ENCODE data around the gene COMMD3. TPM values are rescaled to one million over a fixed set of nuclear protein-coding genes. Genes with fewer than 3 reads are reported as not detected.
A peak's percentile ranks its signal among the peaks of the same experiment; 100 is the strongest.

Gene COMMD3
- total RNA-seq, 1 experiment from 2014 or later = 43.5 TPM

DNA sequence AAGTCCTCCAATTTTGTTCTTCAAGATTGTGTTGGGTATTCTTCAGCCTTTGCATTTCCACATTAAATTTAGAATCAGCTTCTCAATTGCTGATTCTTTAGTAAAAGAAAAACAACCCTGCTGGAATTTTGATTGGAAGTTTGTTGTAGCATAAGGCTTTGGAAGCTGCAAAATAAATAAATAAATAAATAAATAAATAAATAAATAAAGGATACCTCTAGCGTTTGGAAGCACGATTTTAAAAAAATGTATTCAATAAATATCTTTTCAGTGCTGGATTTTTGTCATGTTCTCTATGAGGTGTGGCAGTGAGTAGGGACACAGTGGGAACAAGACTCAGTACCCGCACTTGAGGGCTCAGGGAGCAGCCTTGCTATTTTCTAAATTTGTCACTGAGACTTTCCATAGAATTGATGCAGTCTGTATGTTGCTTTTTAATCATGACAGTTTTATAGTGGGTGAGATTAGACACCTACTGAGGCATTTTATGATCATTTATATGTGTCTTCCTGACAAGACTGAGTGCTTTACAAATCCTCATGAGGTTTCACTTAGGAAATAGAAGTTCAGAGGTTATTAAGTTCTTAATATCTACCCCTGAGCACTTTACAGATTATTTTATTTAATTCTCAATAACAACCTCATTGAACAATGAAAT lies 22.3 kb upstream of the COMMD3 start:
- intact Hi-C loops (cut with micrococcal nuclease; ENCODE audit: unreplicated experiment) = no loop called here
- peaks cover 4% of the 10 kb centered on the region; the same call in 1 of the 2 replicates for H3K9me3 ChIP-seq (ENCODE audit: insufficient read depth, low read depth)
- POLR2A ChIA-PET (ENCODE audit: unreplicated experiment) = no interaction called here

DNA sequence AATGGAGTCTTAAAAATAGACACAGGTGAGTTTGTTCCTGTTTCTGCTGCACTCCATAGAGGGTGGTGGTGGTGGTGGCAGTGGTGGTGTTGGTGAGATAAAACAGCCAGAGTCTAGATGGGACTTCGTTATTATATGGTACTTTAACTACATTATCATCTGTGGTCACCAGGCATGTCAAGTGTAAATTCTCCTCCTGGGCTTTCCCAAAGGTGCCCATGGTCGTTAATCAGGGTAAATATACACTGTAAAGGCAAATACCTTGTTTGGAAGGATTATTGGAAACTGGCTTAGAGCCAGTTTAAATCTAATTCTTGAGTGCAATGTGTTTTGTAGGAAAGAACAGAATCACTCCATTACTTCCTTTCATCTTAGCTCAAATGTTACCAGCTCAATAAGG lies 21.5 kb upstream of the COMMD3 start:
- Histone ChIP-seq H3K4me2 (no peak overlapping the region), H3K27me3 (ENCODE audit: insufficient read depth, low read depth) (no peaks in the 10 kb centered on the region), H3K4me1 (replicated peaks; ENCODE audit: insufficient read depth) (no peaks in the 10 kb centered on the region), H3K36me3 (ENCODE audit: low read depth) (no peaks in the 10 kb centered on the region), H3K27ac (no peak overlapping the region), H3K4me3 (no peak overlapping the region), H2AFZ (no peak overlapping the region), H3F3A (ENCODE audit: insufficient read depth, low read depth) (no peaks in the 10 kb centered on the region), H3K79me2 (ENCODE audit: low read depth) (no peaks in the 10 kb centered on the region), H3K9me2 (ENCODE audit: insufficient read depth) (no peaks in the 10 kb centered on the region), H4K20me1 (ENCODE audit: insufficient read depth) (no peaks in the 10 kb centered on the region), H3K9me3 (ENCODE audit: insufficient read depth, low read depth) (peaks cover 4% of the 10 kb centered on the region; the same call in 1 of the 2 replicates)
- intact Hi-C loops (cut with micrococcal nuclease; ENCODE audit: unreplicated experiment) = no loop called here
- no TSS peak for BruUV-seq (replicated peaks)
- ChIA-PET CTCF (no interaction called here), POLR2A (ENCODE audit: unreplicated experiment) (no interaction called here)
- TF ChIP-seq, protein P1, sequence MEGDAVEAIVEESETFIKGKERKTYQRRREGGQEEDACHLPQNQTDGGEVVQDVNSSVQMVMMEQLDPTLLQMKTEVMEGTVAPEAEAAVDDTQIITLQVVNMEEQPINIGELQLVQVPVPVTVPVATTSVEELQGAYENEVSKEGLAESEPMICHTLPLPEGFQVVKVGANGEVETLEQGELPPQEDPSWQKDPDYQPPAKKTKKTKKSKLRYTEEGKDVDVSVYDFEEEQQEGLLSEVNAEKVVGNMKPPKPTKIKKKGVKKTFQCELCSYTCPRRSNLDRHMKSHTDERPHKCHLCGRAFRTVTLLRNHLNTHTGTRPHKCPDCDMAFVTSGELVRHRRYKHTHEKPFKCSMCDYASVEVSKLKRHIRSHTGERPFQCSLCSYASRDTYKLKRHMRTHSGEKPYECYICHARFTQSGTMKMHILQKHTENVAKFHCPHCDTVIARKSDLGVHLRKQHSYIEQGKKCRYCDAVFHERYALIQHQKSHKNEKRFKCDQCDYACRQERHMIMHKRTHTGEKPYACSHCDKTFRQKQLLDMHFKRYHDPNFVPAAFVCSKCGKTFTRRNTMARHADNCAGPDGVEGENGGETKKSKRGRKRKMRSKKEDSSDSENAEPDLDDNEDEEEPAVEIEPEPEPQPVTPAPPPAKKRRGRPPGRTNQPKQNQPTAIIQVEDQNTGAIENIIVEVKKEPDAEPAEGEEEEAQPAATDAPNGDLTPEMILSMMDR (conservative IDR thresholded peaks at IDR 0.05) = no peak
- no peak for TF ChIP-seq EZH2 (IDR thresholded peaks at IDR 0.05; ENCODE audit: low read depth)
- DNase-seq = no peak

More for the DNA sequence above, 22.3 kb upstream of the COMMD3 start:
- no peaks in the 10 kb centered on the region for H3K79me2 ChIP-seq (ENCODE audit: low read depth)
- H3K36me3 ChIP-seq (ENCODE audit: low read depth) = no peaks in the 10 kb centered on the region
- no peak overlapping the region for H3K27ac ChIP-seq
- no peaks in the 10 kb centered on the region for H3K4me1 ChIP-seq (replicated peaks; ENCODE audit: insufficient read depth)
- no TSS peak for BruUV-seq (replicated peaks)
- H4K20me1 ChIP-seq (ENCODE audit: insufficient read depth) = no peaks in the 10 kb centered on the region
- H2AFZ ChIP-seq = no peak overlapping the region
- TF ChIP-seq, protein P1 (conservative IDR thresholded peaks at IDR 0.05) = no peak
- no peak for TF ChIP-seq EZH2 (IDR thresholded peaks at IDR 0.05; ENCODE audit: low read depth)
- no peaks in the 10 kb centered on the region for H3K27me3 ChIP-seq (ENCODE audit: insufficient read depth, low read depth)
- no peaks in the 10 kb centered on the region for H3F3A ChIP-seq (ENCODE audit: insufficient read depth, low read depth)
- CTCF ChIA-PET = no interaction called here
- no peak for DNase-seq
- H3K4me3 ChIP-seq = no peak overlapping the region
- no peaks in the 10 kb centered on the region for H3K9me2 ChIP-seq (ENCODE audit: insufficient read depth)
- H3K4me2 ChIP-seq = no peak overlapping the region

DNA sequence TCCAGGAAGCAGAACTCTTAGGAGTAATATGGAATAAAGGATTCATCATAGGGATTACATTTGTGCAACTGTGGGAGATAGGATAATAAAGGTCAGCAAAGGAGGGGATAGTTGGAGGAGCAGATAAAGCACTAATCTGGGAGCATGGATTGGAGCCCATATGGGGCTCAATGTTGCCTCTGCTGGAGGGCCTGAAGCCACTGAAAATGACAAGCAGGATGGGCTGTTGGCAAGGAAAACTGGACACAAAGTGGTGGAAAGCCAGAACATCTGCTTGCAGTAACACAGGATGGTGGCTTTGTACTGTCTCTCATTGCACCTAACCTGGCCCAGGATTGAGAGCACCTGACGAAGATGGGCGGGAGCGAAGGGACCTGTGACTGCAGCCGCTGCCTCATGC lies 15.0 kb upstream of the COMMD3 start:
- no TSS peak for BruUV-seq (replicated peaks)
- H3K4me1 ChIP-seq (replicated peaks; ENCODE audit: insufficient read depth) = no peaks in the 10 kb centered on the region
- H4K20me1 ChIP-seq (ENCODE audit: insufficient read depth) = no peaks in the 10 kb centered on the region
- no peaks in the 10 kb centered on the region for H3K36me3 ChIP-seq (ENCODE audit: low read depth)
- H3K79me2 ChIP-seq (ENCODE audit: low read depth) = no peaks in the 10 kb centered on the region
- H3K9me3 ChIP-seq (ENCODE audit: insufficient read depth, low read depth) = 0 out of 2 replicates have a peak, but pooled peaks cover 3% of the 10 kb centered on the region
- no peak overlapping the region for H3K4me2 ChIP-seq
- DNase-seq = no peak
- H2AFZ ChIP-seq = no peak overlapping the region
- no peaks in the 10 kb centered on the region for H3K9me2 ChIP-seq (ENCODE audit: insufficient read depth)
- intact Hi-C loops (cut with micrococcal nuclease; ENCODE audit: unreplicated experiment) = no loop called here
- ChIA-PET CTCF (no interaction called here), POLR2A (ENCODE audit: unreplicated experiment) (no interaction called here)
- no peaks in the 10 kb centered on the region for H3F3A ChIP-seq (ENCODE audit: insufficient read depth, low read depth)
- no peak for TF ChIP-seq EZH2 (IDR thresholded peaks at IDR 0.05; ENCODE audit: low read depth)
- TF ChIP-seq, protein P1 (conservative IDR thresholded peaks at IDR 0.05) = 0 out of 2 replicates have a peak, but pooled peaks have one; percentile 10
- no peak overlapping the region for H3K4me3 ChIP-seq
- no peak overlapping the region for H3K27ac ChIP-seq
- H3K27me3 ChIP-seq (ENCODE audit: insufficient read depth, low read depth) = no peaks in the 10 kb centered on the region

Data from PC-9 (cell line).